GM12873 (cell line): Measurements from ENCODE around the gene TPSB2.

Source experiments
- TF ChIP-seq, protein P1 (sequence below): IDR thresholded peaks from 2 replicates; pipeline ENCODE4 v1.5.1; 2012; ENCODE audit warnings: low read depth, mild to moderate bottlenecking, moderate library complexity, low read length, control low read depth; ENCODE audit not compliant: insufficient read depth; ENCODE audit errors: missing control alignments

Gene TPSB2

DNA sequence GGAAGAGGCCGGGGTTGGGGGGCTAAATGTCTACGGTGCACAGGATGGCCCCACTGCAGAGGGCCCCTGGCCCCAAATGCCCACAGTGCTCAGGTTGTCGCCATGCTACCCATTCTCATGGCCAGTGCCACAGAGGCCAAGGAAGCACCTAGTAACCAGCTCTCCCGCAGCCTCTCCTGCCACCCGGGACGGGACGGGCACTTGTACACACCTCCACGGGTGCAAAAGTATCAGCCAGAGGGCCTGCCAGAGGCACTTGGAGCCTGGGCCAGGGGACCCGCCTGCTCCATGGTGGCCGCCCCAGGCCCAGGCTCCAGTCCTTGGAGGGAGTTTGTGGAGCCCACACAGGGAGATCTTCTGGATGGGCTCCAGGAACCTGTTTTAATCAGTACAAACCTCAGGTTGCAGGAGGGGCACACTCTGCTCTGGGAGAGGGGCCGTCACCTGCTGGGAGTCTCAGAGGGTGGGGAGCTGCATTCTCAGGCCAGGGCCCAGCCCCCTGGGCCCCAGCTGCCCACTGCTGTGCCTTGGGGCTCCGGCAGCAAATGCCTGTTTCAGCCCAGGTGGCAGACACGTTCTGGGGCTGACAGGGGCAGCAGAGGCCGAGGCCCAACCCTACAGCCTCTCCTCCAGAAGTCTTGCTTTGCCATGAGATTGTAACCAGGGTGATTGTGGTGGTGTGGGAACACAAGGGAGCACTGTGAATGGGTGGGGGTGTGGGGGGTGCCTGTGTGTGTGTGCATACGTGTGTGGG, 33.8 kb upstream of the TPSB2 start:
- TF ChIP-seq, protein P1, sequence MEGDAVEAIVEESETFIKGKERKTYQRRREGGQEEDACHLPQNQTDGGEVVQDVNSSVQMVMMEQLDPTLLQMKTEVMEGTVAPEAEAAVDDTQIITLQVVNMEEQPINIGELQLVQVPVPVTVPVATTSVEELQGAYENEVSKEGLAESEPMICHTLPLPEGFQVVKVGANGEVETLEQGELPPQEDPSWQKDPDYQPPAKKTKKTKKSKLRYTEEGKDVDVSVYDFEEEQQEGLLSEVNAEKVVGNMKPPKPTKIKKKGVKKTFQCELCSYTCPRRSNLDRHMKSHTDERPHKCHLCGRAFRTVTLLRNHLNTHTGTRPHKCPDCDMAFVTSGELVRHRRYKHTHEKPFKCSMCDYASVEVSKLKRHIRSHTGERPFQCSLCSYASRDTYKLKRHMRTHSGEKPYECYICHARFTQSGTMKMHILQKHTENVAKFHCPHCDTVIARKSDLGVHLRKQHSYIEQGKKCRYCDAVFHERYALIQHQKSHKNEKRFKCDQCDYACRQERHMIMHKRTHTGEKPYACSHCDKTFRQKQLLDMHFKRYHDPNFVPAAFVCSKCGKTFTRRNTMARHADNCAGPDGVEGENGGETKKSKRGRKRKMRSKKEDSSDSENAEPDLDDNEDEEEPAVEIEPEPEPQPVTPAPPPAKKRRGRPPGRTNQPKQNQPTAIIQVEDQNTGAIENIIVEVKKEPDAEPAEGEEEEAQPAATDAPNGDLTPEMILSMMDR, result no peak

DNA sequence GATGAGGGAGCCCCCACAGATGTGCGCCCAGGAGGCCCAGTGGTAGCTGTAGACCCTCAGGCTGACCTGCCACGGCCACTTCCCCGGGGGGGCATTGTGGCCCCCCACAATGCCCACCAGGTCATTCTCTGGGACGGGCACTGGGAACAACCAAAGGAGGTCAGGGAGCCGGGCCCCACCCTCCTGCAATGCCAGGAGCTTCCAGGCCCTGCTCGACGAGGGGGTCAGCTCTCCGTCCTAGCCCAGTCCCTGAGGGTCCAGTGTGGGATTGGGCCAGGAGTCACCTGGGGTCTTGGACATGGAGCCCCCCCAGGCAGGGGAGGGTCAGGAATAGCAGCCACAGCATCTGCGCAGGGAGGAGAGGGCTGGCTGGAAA, 32.9 kb upstream of the TPSB2 start:
- TF ChIP-seq, protein P1, result no peak

DNA sequence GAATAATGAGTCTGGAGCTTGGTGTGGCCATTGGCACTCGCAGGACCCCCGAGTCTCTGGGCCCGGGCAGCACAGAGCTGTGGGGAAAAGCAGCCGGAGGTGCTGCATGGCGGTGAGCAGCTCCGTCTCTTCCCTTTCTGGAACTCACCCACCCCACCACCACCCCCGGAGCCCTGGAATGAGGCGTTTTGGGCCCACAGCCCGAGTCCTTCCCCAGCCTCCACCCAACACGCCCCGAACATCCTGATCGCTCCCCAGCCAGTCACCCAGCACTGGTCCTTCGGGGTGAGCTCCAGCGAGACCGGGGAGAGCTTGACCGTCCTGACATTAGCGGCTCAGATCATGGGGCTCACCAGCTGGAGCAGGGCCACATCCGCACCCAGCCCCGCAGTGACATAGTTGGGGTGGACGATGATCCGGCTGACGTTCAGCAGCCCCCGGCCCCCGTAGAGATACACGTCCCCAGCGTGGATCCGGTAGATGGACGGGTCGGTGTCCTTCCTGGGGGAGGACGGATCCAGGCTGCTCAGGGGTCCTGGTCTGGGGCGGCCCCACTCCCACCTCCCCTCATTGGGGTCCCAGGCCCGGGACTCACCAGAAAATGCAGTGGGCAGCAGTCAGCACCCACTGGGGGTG, 32.3 kb upstream of the TPSB2 start:
- TF ChIP-seq, protein P1, result no peak

DNA sequence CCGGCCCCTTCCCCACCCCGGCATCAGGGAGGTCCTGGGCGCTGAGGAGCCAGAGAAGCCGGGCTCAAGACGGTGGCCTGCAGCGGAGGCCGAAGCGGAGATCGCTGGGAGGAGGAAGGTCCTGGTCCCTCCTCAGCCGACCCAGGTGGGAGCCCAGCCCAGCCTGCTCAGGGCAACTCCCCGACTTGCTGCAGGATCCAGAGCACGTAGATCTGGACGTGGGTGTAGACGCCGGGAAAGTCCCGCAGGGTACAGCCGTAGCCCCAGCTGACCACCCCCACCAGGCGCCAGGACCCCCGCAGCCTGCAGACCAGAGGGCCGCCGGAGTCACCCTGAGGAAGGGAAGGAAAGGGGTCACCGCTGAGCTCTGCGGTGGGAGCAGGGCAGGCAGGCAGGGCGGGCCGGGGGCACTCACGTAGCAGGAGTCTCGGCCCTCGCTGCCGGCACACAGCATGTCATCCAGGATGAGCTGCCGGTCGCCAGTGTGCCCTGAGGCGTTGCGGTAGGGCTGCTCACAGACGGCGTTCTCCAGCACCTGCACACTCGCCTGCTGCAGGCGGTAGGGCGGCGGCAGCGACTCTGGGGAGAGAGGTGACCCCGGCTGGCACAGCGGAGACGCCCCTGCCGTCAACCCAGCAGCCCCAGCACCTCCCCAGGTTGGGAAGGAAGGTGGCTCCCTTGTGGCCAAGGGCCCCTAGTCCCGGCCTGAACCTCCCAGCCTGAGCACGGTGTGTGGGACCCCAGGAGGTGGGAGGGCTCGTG, 31.3 kb upstream of the TPSB2 start:
- TF ChIP-seq, protein P1, result no peak

GRCh38 chr16:1260101-1260680, 30.2 kb upstream of the TPSB2 start:
- TF ChIP-seq, protein P1, result no peak

GRCh38 chr16:1259760-1260068, 29.7 kb upstream of the TPSB2 start:
- TF ChIP-seq, protein P1, result no peak
